ENCODE results near the gene STARD4.

Gene STARD4

DNA sequence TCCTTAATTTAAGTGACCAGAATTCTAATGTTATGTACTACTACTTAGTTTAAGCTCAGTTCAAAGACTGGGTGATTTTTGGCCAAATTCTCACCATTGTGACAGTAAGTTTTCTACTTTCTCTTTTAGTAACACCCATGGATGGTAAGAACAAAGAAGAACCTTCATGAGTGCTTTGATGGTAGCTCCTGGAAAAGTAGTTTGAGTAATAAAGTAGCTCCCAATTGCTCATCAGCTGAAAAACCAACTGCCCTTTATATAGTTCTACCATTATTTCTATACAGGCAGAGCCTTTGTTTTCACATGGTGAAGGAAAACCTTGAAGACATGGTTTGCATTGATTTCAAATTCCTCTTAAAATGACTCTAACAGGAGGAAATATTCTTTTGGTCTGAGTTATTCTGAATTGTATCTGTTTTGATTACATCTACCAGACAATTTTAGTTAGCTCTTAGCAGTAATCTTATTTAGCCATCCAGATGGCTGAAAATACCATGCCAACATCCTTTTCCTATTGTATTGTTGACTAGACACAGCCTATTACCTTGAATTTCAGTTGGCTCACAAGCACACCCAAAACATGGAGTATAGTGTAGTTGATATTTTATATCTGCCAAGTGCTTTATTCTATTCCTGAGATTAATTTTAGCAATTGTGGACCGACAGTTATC, 23.7 kb upstream of the STARD4 start:
- TF ChIP-seq, protein P1, sequence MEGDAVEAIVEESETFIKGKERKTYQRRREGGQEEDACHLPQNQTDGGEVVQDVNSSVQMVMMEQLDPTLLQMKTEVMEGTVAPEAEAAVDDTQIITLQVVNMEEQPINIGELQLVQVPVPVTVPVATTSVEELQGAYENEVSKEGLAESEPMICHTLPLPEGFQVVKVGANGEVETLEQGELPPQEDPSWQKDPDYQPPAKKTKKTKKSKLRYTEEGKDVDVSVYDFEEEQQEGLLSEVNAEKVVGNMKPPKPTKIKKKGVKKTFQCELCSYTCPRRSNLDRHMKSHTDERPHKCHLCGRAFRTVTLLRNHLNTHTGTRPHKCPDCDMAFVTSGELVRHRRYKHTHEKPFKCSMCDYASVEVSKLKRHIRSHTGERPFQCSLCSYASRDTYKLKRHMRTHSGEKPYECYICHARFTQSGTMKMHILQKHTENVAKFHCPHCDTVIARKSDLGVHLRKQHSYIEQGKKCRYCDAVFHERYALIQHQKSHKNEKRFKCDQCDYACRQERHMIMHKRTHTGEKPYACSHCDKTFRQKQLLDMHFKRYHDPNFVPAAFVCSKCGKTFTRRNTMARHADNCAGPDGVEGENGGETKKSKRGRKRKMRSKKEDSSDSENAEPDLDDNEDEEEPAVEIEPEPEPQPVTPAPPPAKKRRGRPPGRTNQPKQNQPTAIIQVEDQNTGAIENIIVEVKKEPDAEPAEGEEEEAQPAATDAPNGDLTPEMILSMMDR (IDR thresholded peaks at IDR 0.05; ENCODE audit: insufficient read depth, low read length, poor library complexity, severe bottlenecking): no peak
- no peak for DNase-seq (ENCODE audit: extremely low read depth, insufficient read length)

DNA sequence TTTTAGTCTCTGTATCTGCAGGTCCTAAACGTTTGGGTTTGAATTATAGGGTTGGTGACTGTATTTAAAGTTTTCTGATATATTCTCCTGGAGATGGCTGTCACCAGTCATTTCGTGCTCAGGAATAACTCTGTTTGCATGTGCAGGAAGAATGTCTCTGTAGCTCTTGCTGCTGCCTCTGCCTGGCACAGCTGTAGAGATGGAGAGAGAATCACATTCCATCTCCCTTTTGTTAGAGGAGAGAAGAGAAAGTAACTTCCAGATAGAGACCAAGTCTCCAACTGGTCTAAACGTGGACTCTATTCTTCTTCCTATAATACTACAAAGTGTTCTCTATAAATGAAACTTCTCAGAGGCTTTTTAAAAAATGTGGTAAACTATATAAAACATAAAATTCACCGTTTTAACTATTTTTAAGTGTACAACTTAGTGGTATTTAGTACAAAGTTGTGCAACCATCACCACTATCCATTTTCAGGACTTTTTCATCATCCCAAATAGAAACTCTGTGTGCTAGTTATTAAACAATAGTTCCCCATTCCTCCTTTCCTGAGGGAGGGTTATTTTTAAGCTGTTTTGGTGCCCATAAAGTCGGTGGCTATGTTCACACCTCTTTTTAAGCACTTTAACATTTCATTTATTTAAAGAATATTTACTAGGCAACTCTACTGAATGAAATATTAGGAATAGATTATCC, 20.7 kb upstream of the STARD4 start:
- no peak for DNase-seq (ENCODE audit: extremely low read depth, insufficient read length)
- no peaks in the 10 kb centered on the region for H3K27me3 ChIP-seq (replicated peaks; ENCODE audit: control insufficient read depth, insufficient read depth, low read length)
- TF ChIP-seq, protein P1 (IDR thresholded peaks at IDR 0.05; ENCODE audit: insufficient read depth, low read length, poor library complexity, severe bottlenecking): no peak
- H3K4me3 ChIP-seq (replicated peaks; ENCODE audit: low read depth, low read length): no peak overlapping the region
- H3K36me3 ChIP-seq (ENCODE audit: control insufficient read depth, insufficient read depth, low read length): no peaks in the 10 kb centered on the region

More for the DNA sequence above, 23.7 kb upstream of the STARD4 start:
- H3K36me3 ChIP-seq (ENCODE audit: control insufficient read depth, insufficient read depth, low read length): no peaks in the 10 kb centered on the region
- no peak overlapping the region for H3K4me3 ChIP-seq (replicated peaks; ENCODE audit: low read depth, low read length)
- no peaks in the 10 kb centered on the region for H3K27me3 ChIP-seq (replicated peaks; ENCODE audit: control insufficient read depth, insufficient read depth, low read length)

DNA sequence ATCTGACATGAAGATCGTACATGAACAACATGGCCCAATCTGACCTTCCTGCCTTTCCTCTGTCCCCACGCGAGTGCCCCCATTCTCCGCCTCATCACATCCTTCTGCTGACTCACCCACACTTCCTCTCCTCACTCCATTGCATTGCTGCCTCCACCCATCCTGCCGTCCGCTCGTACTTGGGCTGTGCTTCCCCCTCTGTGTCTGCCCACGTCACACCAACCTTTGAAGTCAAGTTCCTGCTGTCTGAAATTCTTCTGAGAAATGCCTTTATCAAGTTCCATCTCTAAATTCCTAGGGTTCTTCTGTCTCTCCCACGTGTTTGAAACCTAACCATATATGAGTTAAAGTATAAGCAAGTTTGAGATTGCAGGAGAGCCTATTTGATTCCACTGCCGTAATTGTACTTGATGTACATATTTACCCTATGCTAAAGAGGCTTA, 18.0 kb upstream of the STARD4 start:
- Histone ChIP-seq H3K36me3 (ENCODE audit: control insufficient read depth, insufficient read depth, low read length) (no peaks in the 10 kb centered on the region), H3K4me3 (replicated peaks; ENCODE audit: low read depth, low read length) (no peak overlapping the region), H3K27me3 (replicated peaks; ENCODE audit: control insufficient read depth, insufficient read depth, low read length) (no peaks in the 10 kb centered on the region)
- TF ChIP-seq, protein P1 (IDR thresholded peaks at IDR 0.05; ENCODE audit: insufficient read depth, low read length, poor library complexity, severe bottlenecking): no peak
- peak; percentile 36 for DNase-seq (ENCODE audit: extremely low read depth, insufficient read length)

DNA sequence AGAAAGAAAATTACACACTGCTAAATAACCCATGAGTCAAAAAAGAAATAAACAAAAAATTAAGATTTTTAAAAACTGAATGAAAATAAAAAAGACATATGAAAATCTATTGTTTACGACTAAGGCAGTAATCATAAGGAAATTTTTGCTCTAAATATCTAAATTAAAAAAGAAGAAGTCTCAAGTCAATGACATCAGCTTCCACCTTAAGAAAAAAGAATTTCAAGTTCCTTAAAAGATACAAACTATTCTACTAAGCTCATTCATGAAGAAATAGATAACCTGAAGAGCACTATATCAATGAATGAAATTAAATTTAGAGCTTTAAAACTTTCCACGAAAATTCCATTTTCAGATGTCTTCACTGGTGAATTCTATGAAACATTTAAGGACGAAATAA, 15.7 kb upstream of the STARD4 start:
- Histone ChIP-seq H3K27me3 (replicated peaks; ENCODE audit: control insufficient read depth, insufficient read depth, low read length) (no peaks in the 10 kb centered on the region), H3K4me3 (replicated peaks; ENCODE audit: low read depth, low read length) (no peak overlapping the region), H3K36me3 (ENCODE audit: control insufficient read depth, insufficient read depth, low read length) (no peaks in the 10 kb centered on the region)
- TF ChIP-seq, protein P1 (IDR thresholded peaks at IDR 0.05; ENCODE audit: insufficient read depth, low read length, poor library complexity, severe bottlenecking): no peak
- DNase-seq (ENCODE audit: extremely low read depth, insufficient read length): no peak

DNA sequence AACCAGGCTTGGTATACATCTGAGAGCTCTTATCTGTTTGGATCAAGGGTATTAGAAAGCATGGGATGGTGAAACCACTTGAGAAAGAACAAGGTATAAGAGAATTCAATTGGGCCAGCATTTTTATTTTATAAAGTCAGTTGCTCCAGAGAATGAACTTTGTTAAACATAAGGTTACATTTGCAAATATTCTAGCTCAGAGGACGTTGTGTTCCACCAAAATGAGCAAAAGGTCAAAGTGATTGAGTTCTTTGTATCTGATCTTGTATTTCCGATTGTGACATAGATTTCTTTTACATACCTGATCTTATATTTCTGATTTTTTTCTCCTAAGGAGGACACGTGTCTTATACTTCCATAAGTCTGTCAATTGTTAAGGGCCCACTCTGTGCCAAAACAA, 8.6 kb upstream of the STARD4 start:
- Histone ChIP-seq H3K27me3 (replicated peaks; ENCODE audit: control insufficient read depth, insufficient read depth, low read length) (no peaks in the 10 kb centered on the region), H3K36me3 (ENCODE audit: control insufficient read depth, insufficient read depth, low read length) (no peaks in the 10 kb centered on the region), H3K4me3 (replicated peaks; ENCODE audit: low read depth, low read length) (no peak overlapping the region)
- DNase-seq (ENCODE audit: extremely low read depth, insufficient read length): no peak
- TF ChIP-seq, protein P1 (IDR thresholded peaks at IDR 0.05; ENCODE audit: insufficient read depth, low read length, poor library complexity, severe bottlenecking): no peak

Data from GM06990 (cell line).